Smooth muscle cell of the brain vasculature (primary cell): ENCODE data around the gene GON7.
A peak's percentile ranks its signal among the peaks of the same experiment; 100 is the strongest.
"Not testable (repeated sequence)": the region's sequence is repeated elsewhere in the genome, so short reads cannot be mapped to it uniquely, and the experiment has no call there.

Source experiments
- DNase-seq: peaks from one replicate; pipeline ENCODE4 v3.0.0-alpha.2; 2012; ENCODE audit warnings: low read depth, low spot score

The GON7 gene

GRCh38 chr14:93200553-93200952 is 6.3 kb downstream of the GON7 start:
- DNase-seq, result no peak

GRCh38 chr14:93199031-93199430 is 7.8 kb downstream of the GON7 start:
- DNase-seq, result no peak

- DNase-seq, result no peak
Measured at GRCh38 chr14:93195316-93195999, 11.4 kb downstream of the GON7 start.

- DNase-seq, result no peak
Measured at GRCh38 chr14:93186956-93187355, 19.9 kb downstream of the GON7 start.

- no peak for DNase-seq
Measured at GRCh38 chr14:93186466-93186865, 20.4 kb downstream of the GON7 start.

GRCh38 chr14:93185349-93185720 is 21.5 kb downstream of the GON7 start:
- DNase-seq, result no peak

GRCh38 chr14:93184391-93185348 is 22.2 kb downstream of the GON7 start, which contains the start of the genes LYSET and MOAP1:
Gene LYSET, plus strand, starts transcription at chr14:93185317. Its CDS starts 89 bp downstream, at chr14:93185406.
Gene MOAP1, minus strand, starts transcription at chr14:93184897. Its CDS starts 655 bp downstream, at chr14:93184242.
- peak; percentile 26 for DNase-seq

GRCh38 chr14:93183596-93184317 is 23.1 kb downstream of the GON7 start:
- no peak for DNase-seq

GRCh38 chr14:93175492-93175891 is 31.4 kb downstream of the GON7 start:
- DNase-seq, result no peak

- not testable (repeated sequence) for DNase-seq
Measured at GRCh38 chr14:93174731-93175130, 32.1 kb downstream of the GON7 start.

GRCh38 chr14:93173943-93174395 is 32.9 kb downstream of the GON7 start:
- no peak for DNase-seq

- DNase-seq, result no peak
Measured at GRCh38 chr14:93171376-93171775, 35.5 kb downstream of the GON7 start.

- DNase-seq, result not testable (repeated sequence)
Measured at GRCh38 chr14:93170141-93170540, 36.7 kb downstream of the GON7 start.

GRCh38 chr14:93169619-93170018 is 37.2 kb downstream of the GON7 start:
- DNase-seq, result not testable (repeated sequence)

- not testable (repeated sequence) for DNase-seq
Measured at GRCh38 chr14:93168610-93169009, 38.3 kb downstream of the GON7 start.

GRCh38 chr14:93165271-93166265 is 41.3 kb downstream of the GON7 start:
- DNase-seq, result not testable (repeated sequence)

GRCh38 chr14:93163564-93163963 is 43.3 kb downstream of the GON7 start:
- no peak for DNase-seq

- DNase-seq, result no peak
Measured at GRCh38 chr14:93161411-93161940, 45.4 kb downstream of the GON7 start.

- DNase-seq, result no peak
Measured at GRCh38 chr14:93160353-93160801, 46.5 kb downstream of the GON7 start.
